ENCODE data around the gene COL8A1. TPM values are rescaled to one million over a fixed set of nuclear protein-coding genes. Genes with fewer than 3 reads are reported as not detected.

Gene COL8A1
- total RNA-seq, 1 experiment from 2014 or later, result 54.8 TPM

DNA sequence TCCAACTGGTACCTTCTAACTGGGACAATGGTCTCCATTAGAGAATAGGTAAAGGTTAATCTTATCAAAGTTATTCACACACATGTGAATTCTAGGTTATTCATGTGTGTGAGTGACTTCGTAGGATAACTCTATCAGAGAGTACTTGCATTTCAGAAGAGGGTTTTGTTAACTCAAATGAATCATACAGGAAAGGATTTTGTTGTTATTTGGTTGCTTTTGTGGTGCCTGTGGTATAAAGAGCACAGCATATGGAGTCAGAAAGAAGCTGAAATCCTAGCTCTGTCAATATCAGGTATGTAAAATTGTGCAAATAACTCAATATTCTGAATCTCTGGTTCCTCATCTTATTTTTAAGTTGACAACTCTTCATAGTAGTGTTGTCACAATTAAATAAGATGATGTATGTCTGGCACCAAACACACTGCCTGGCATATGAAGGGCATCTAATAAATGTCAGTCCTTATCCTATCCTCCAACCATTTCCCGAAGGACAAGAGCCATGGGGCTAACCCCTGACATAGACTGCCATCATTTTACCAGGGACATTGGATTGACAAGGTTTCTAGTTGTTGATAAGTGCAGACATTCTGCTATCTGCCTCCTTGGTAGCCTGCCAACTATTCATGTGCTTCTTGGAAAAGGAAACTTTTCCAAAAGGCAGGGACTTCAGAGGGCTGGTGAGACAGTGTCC is 130.6 kb downstream of the COL8A1 start:
- H3K9me3 ChIP-seq (replicated peaks), result no peaks in the 10 kb centered on the region
- H3K36me3 ChIP-seq, result no peaks in the 10 kb centered on the region
- H3K27ac ChIP-seq, result no peak overlapping the region
- H3K27me3 ChIP-seq (replicated peaks), result no peaks in the 10 kb centered on the region
- no peaks in the 10 kb centered on the region for H3K4me1 ChIP-seq (replicated peaks)
- DNase-seq (ENCODE audit: low read depth in 1 of 2, low spot score in 2 of 2), result no peak
- no peak overlapping the region for H3K4me3 ChIP-seq

DNA sequence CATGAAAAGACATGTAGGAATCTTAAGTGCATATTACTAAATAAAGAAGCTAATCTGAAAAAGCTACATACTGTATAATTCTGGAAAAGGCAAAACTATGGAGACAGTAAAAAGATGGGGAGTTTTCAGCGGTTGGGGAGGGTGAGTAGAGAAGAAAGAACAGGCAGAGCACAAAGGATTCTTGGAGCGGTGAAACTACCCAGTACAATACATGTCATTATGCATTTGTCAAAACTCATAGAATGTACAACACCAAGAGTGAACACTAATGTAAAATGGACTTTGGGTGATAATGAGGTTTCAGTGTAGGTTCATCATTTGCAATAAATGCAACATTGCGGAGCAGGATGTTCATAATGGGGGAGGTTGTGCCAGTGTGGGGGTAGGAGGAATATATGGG is 133.8 kb downstream of the COL8A1 start:
- Histone ChIP-seq H3K27ac (no peak overlapping the region), H3K4me3 (no peak overlapping the region), H3K36me3 (no peaks in the 10 kb centered on the region), H3K9me3 (replicated peaks) (no peaks in the 10 kb centered on the region), H3K4me1 (replicated peaks) (peaks cover 11% of the 10 kb centered on the region), H3K27me3 (replicated peaks) (no peaks in the 10 kb centered on the region)
- DNase-seq (ENCODE audit: low read depth in 1 of 2, low spot score in 2 of 2), result no peak

DNA sequence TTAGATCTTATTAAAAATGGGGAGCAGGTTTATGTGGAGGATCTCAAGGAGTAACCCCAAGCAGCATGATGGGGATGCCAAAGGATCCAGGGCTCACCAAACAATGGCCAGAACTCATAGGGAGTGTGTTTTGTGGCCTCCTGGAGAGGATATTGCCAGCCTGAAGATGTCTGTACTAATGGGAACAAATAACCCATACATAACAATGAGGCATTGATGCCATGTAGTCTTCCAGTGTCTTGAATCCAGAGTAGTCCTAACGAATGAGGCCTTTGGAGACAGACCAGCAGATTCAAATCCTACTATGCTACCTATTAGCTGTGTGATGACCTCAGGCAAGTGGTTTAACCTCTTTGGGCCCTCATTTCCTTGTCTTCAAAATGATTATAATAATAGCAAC is 134.3 kb downstream of the COL8A1 start:
- H3K4me3 ChIP-seq, result no peak overlapping the region
- no peaks in the 10 kb centered on the region for H3K9me3 ChIP-seq (replicated peaks)
- no peak for DNase-seq (ENCODE audit: low read depth in 1 of 2, low spot score in 2 of 2)

DNA sequence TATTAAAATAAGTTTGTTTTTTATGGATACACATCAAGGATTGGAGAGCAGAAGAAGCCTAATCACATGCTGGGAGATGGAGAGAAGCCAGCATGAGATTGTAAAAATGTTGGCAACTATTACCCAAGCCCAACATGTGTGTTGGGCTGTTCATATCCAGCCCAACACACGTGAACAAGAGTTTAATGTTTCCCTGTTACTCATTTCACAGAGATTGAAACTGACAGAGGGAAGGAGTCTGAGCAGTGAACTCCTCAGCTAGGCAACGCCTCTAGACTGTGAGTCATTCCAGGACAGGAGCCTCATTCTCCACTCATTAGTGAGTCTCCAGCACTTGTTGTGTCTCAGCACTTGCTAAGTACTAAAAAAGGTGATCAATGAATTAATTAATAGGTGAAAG is 136.1 kb downstream of the COL8A1 start:
- no peaks in the 10 kb centered on the region for H3K36me3 ChIP-seq
- no peaks in the 10 kb centered on the region for H3K9me3 ChIP-seq (replicated peaks)
- no peak for DNase-seq (ENCODE audit: low read depth in 1 of 2, low spot score in 2 of 2)
- no peak overlapping the region for H3K4me3 ChIP-seq
- H3K27me3 ChIP-seq (replicated peaks), result no peaks in the 10 kb centered on the region
- no peak overlapping the region for H3K27ac ChIP-seq
- peaks cover 13% of the 10 kb centered on the region for H3K4me1 ChIP-seq (replicated peaks)

More for the DNA sequence above, 134.3 kb downstream of the COL8A1 start:
- Histone ChIP-seq H3K27me3 (replicated peaks) (no peaks in the 10 kb centered on the region), H3K36me3 (no peaks in the 10 kb centered on the region), H3K27ac (no peak overlapping the region), H3K4me1 (replicated peaks) (peaks cover 13% of the 10 kb centered on the region)

DNA sequence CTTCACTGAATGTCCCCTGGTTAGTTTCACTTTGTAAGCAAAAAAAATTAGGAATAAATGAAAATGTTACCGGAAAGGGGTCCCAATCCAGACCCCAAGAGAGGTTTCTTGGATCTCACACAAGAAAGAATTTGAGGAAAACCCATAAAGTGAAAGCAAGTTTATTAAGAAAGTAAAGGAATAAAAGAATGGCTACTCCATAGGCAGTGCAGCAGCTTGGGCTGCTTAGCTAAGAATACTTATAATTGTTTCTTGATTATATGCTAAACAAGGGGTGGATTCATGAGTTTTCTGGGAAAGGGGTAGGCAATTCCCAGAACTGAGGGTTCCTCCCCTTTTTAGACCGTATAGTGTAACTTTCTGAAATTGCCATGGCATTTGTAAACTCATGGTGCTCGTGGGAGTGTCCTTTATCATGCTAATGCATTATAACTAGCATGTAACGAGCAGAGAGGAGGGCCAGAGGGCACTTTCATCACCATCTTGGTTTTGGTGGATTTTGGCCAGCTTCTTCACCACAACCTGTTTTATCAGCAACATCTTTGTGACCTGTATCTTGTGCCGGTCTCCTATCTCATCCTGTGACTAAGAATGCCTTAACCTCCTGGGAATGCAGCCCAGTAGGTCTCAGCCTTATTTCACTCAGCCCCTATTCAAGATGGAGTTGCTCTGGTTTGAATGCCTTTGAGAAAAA is 138.3 kb downstream of the COL8A1 start:
- Histone ChIP-seq H3K27ac (peak overlapping the region; percentile 6; the same call in 1 of the 2 replicates), H3K27me3 (replicated peaks) (no peaks in the 10 kb centered on the region), H3K4me1 (replicated peaks) (peaks cover 28% of the 10 kb centered on the region), H3K4me3 (no peak overlapping the region), H3K9me3 (replicated peaks) (no peaks in the 10 kb centered on the region), H3K36me3 (no peaks in the 10 kb centered on the region)
- DNase-seq (ENCODE audit: low read depth in 1 of 2, low spot score in 2 of 2), result no peak

DNA sequence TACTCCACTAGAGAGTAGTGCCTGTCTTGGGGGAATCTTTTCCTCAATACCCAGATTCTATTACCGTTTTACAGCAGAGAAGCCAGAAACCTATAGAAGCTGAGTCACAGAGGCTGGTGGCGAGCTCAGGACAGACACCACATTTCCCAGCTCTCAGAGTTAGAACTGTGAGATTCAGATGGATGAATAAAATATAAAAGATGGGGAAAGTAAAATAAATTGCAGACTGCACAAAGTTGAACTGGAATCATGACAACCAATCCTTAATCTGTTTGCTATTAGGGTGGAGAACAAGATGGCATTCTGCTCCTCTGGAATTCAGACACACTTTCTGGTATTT is 138.8 kb downstream of the COL8A1 start:
- no peaks in the 10 kb centered on the region for H3K27me3 ChIP-seq (replicated peaks)
- DNase-seq (ENCODE audit: low read depth in 1 of 2, low spot score in 2 of 2), result no peak
- peaks cover 33% of the 10 kb centered on the region for H3K4me1 ChIP-seq (replicated peaks)
- H3K9me3 ChIP-seq (replicated peaks), result no peaks in the 10 kb centered on the region
- H3K36me3 ChIP-seq, result no peaks in the 10 kb centered on the region
- H3K27ac ChIP-seq, result no peak overlapping the region; the same call in 1 of the 2 replicates
- H3K4me3 ChIP-seq, result no peak overlapping the region

DNA sequence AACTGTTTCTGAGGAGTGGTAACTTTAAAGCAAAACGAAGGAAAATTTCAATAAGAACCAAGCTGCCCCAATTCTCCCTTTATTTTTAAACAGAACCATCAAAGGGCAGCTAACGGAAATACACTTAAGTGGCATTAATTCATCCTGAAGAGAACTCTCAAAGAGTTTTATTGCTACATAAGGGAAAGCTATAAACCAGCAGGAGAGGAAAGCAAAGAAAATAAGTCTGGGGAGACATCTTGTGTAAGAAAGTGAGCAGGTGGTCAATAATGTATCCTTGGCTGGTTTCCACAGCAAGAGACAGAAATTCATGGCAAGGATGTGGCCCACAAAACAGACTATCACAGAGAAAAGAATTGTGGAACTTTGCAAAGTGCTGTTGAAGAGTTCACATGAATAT is 139.3 kb downstream of the COL8A1 start:
- DNase-seq (ENCODE audit: low read depth in 1 of 2, low spot score in 2 of 2), result no peak
- no peak overlapping the region for H3K4me3 ChIP-seq
- H3K27me3 ChIP-seq (replicated peaks), result no peaks in the 10 kb centered on the region
- H3K9me3 ChIP-seq (replicated peaks), result no peaks in the 10 kb centered on the region
- peaks cover 37% of the 10 kb centered on the region for H3K4me1 ChIP-seq (replicated peaks)
- H3K36me3 ChIP-seq, result no peaks in the 10 kb centered on the region
- H3K27ac ChIP-seq, result no peak overlapping the region

DNA sequence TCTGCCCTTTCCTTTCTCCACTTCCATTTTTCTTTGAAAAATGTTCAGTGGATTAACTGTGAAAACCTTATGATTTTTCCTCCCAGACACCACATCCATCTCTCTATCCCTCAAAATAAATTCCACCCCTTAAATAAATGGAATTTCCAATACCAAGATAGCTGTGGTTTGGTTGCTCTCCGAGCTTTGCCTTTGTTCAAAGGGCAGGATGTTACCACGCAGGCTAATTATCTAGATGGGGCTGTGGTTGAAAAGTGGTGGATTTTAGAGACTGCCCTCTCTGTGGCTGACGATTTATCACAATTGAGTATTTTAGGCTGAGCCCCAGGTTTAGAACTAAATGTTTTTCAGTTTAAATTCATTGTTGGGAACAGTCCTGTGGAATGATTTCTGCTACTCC is 142.4 kb downstream of the COL8A1 start:
- Histone ChIP-seq H3K9me3 (replicated peaks) (no peaks in the 10 kb centered on the region), H3K27ac (peak overlapping the region; percentile 25; the same call in 1 of the 2 replicates), H3K36me3 (no peaks in the 10 kb centered on the region), H3K4me1 (replicated peaks) (peaks cover 46% of the 10 kb centered on the region), H3K27me3 (replicated peaks) (no peaks in the 10 kb centered on the region), H3K4me3 (no peak overlapping the region)
- DNase-seq (ENCODE audit: low read depth in 1 of 2, low spot score in 2 of 2), result peak in 1 of 2 experiments; percentile 33

DNA sequence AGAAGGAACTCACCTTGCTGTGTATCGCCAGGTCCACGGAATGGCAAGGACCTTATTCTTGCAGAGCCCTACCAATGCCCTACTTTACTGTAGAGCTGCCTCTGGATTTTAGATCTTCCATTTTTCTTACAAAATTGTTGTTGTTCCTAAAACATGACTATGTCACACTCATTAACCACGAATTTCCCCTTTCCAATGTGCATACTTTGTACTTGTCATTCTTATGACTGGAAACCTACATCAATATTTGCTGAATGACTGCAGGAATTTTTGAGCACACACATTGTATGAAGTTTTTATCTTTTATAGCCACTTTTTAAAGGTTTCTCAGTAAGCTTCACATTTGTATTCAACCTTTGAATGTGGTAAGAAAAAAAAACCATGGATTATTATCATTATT is 143.4 kb downstream of the COL8A1 start:
- H3K36me3 ChIP-seq, result no peaks in the 10 kb centered on the region
- H3K27ac ChIP-seq, result peak overlapping the region; percentile 7; the same call in 1 of the 2 replicates
- H3K4me3 ChIP-seq, result no peak overlapping the region
- H3K9me3 ChIP-seq (replicated peaks), result no peaks in the 10 kb centered on the region
- no peaks in the 10 kb centered on the region for H3K27me3 ChIP-seq (replicated peaks)
- no peak for DNase-seq (ENCODE audit: low read depth in 1 of 2, low spot score in 2 of 2)
- peaks cover 39% of the 10 kb centered on the region for H3K4me1 ChIP-seq (replicated peaks)

DNA sequence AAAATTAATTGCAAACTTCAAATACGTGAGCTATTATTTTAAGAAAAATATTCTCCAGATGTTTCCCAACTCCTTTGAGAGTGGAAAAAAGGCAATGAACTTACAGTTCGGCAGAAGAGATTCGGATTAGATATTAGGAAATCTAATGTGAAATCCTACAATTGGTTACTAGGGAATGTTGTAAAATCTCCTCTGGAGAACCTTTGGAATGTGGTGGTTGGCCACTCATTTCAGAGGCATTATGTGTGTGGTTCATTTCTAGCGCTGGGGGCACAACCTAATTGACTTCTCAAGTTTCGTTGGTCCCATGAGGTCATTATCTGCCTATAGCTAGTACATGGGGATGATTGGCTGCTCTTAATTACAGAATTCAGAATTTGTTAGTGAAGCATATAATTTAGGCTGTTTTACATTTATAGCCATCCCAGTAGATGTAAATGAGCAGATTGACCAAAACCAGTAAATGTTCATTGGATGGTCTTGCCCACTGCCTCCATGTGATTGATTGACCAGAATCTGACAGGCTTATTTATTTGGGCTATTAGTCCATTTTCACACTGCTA is 144.7 kb downstream of the COL8A1 start:
- H3K4me1 ChIP-seq (replicated peaks), result peaks cover 33% of the 10 kb centered on the region
- peak; percentile 52 to 55 for DNase-seq (ENCODE audit: low read depth in 1 of 2, low spot score in 2 of 2)
- no peaks in the 10 kb centered on the region for H3K9me3 ChIP-seq (replicated peaks)
- H3K36me3 ChIP-seq, result no peaks in the 10 kb centered on the region
- H3K27ac ChIP-seq, result peak overlapping the region; percentile 42
- no peaks in the 10 kb centered on the region for H3K27me3 ChIP-seq (replicated peaks)
- no peak overlapping the region for H3K4me3 ChIP-seq

DNA sequence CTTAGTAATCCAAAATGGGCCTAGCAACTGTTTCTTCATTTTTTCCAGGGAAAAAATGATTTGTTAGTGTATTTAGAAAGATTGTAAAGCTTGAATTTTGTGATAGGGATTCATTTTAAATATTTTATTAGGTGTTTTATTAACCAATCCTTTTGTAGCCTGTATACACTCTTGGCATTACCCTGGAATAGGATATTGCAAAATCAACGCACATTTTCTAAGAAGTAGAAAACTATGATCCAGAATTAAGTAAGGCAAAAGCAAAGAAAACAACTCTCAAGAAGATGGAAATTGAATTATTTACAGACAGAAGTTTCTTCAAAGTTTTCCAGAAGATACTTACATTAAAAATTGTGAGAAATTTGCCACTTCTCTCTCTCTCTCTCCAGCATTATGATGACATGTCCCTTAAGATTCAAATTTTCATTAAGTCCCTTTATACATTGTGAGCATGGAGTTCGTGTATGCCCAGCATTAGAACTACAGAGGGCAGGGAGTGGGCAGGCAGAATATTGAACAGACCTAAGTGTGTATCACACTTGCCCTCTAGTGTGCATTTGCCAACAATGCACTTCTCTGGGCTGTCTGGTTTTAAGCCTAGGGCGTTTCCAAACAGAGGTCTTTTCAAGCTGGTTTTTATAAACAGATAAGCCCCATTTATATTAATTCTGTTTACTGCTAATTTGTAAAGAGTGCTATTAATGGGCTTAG is 150.8 kb downstream of the COL8A1 start:
- H3K9me3 ChIP-seq (replicated peaks), result no peaks in the 10 kb centered on the region
- H3K27me3 ChIP-seq (replicated peaks), result no peaks in the 10 kb centered on the region
- no peak overlapping the region for H3K27ac ChIP-seq
- peak in 1 of 2 experiments; percentile 38 for DNase-seq (ENCODE audit: low read depth in 1 of 2, low spot score in 2 of 2)
- no peak overlapping the region for H3K4me3 ChIP-seq
- no peaks in the 10 kb centered on the region for H3K36me3 ChIP-seq
- H3K4me1 ChIP-seq (replicated peaks), result no peaks in the 10 kb centered on the region

DNA sequence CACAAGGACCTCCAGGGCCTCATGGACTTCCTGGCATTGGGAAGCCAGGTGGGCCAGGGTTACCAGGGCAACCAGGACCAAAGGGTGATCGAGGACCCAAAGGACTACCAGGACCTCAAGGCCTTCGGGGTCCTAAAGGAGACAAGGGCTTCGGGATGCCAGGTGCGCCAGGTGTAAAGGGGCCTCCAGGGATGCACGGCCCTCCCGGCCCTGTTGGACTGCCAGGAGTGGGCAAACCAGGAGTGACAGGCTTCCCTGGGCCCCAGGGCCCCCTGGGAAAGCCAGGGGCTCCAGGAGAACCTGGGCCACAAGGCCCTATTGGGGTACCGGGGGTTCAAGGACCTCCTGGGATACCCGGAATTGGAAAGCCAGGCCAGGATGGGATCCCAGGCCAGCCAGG is 156.1 kb downstream of the COL8A1 start:
- H3K4me3 ChIP-seq, result no peak overlapping the region
- no peak overlapping the region for H3K27ac ChIP-seq
- no peaks in the 10 kb centered on the region for H3K27me3 ChIP-seq (replicated peaks)
- no peaks in the 10 kb centered on the region for H3K9me3 ChIP-seq (replicated peaks)
- no peak for DNase-seq (ENCODE audit: low read depth in 1 of 2, low spot score in 2 of 2)
- no peaks in the 10 kb centered on the region for H3K4me1 ChIP-seq (replicated peaks)
- H3K36me3 ChIP-seq, result no peaks in the 10 kb centered on the region

DNA sequence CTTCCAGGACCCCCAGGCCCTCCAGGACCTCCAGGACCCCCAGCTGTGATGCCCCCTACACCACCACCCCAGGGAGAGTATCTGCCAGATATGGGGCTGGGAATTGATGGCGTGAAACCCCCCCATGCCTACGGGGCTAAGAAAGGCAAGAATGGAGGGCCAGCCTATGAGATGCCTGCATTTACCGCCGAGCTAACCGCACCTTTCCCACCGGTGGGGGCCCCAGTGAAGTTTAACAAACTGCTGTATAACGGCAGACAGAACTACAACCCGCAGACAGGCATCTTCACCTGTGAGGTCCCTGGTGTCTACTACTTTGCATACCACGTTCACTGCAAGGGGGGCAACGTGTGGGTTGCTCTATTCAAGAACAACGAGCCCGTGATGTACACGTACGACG is 157.2 kb downstream of the COL8A1 start:
- no peaks in the 10 kb centered on the region for H3K36me3 ChIP-seq
- H3K27ac ChIP-seq, result no peak overlapping the region
- no peak overlapping the region for H3K4me3 ChIP-seq
- H3K9me3 ChIP-seq (replicated peaks), result no peaks in the 10 kb centered on the region
- no peaks in the 10 kb centered on the region for H3K4me1 ChIP-seq (replicated peaks)
- H3K27me3 ChIP-seq (replicated peaks), result no peaks in the 10 kb centered on the region
- no peak for DNase-seq (ENCODE audit: low read depth in 1 of 2, low spot score in 2 of 2)

DNA sequence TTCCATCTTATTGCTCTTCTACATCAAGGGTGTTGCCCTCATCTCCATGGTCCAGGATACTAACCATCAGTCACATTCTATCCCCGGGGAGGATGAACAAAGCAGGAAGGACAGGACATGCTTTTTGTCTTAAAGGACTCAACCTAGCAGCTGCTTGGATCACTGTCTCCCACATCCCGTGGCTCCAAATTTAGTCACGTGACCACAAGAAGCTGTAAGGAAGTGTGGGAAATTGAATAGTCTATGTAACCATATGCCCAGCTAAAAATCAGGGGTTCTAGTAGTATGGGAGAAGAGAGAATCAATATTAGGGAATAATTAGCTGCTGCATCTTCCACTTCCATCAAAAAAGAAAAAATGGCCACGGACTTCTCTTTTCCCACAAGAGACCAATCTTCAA is 161.0 kb downstream of the COL8A1 start:
- Histone ChIP-seq H3K4me1 (replicated peaks) (no peaks in the 10 kb centered on the region), H3K27me3 (replicated peaks) (no peaks in the 10 kb centered on the region), H3K9me3 (replicated peaks) (no peaks in the 10 kb centered on the region; the same call in 1 of the 2 replicates), H3K27ac (no peak overlapping the region), H3K36me3 (no peaks in the 10 kb centered on the region), H3K4me3 (no peak overlapping the region)
- no peak for DNase-seq (ENCODE audit: low read depth in 1 of 2, low spot score in 2 of 2)

Data from SJSA1 (cell line).